ENCODE data around the gene CLEC1A.

Gene CLEC1A

GRCh38 chr12:10086387-10086786 lies 12.4 kb downstream of the CLEC1A start:
- no peak overlapping the region for H3K27ac ChIP-seq

GRCh38 chr12:10084733-10085132 lies 14.1 kb downstream of the CLEC1A start:
- H3K79me2 ChIP-seq (ENCODE audit: insufficient read depth, low read depth): no peaks in the 10 kb centered on the region
- no peak overlapping the region for H3K4me3 ChIP-seq (IDR thresholded peaks at IDR 0.05; ENCODE audit: insufficient read depth, low read depth, low read length)
- H3K36me3 ChIP-seq (ENCODE audit: insufficient read depth): no peaks in the 10 kb centered on the region
- no peak overlapping the region for H3K4me2 ChIP-seq
- H3K27ac ChIP-seq: no peak overlapping the region
- no peak for TF ChIP-seq CTCF (conservative IDR thresholded peaks at IDR 0.05; ENCODE audit: low read depth, low read length)
- peaks cover 10% of the 10 kb centered on the region for H3K4me1 ChIP-seq (ENCODE audit: low read depth, poor library complexity, severe bottlenecking)
- no peak overlapping the region for H2AFZ ChIP-seq (ENCODE audit: low read depth)
- no peaks in the 10 kb centered on the region for H3K27me3 ChIP-seq (ENCODE audit: insufficient read depth, low read depth)
- no peaks in the 10 kb centered on the region for H4K20me1 ChIP-seq (ENCODE audit: insufficient read depth)
- no peak overlapping the region for H3K9ac ChIP-seq

More at GRCh38 chr12:10086387-10086786, 12.4 kb downstream of the CLEC1A start:
- Histone ChIP-seq H3K79me2 (ENCODE audit: insufficient read depth, low read depth) (no peaks in the 10 kb centered on the region), H2AFZ (ENCODE audit: low read depth) (no peak overlapping the region), H3K36me3 (ENCODE audit: insufficient read depth) (no peaks in the 10 kb centered on the region), H3K4me1 (ENCODE audit: low read depth, poor library complexity, severe bottlenecking) (peaks cover 24% of the 10 kb centered on the region), H3K4me3 (IDR thresholded peaks at IDR 0.05; ENCODE audit: insufficient read depth, low read depth, low read length) (no peak overlapping the region), H3K27me3 (ENCODE audit: insufficient read depth, low read depth) (no peaks in the 10 kb centered on the region), H4K20me1 (ENCODE audit: insufficient read depth) (no peaks in the 10 kb centered on the region), H3K9ac (no peak overlapping the region), H3K4me2 (no peak overlapping the region)
- TF ChIP-seq CTCF (conservative IDR thresholded peaks at IDR 0.05; ENCODE audit: low read depth, low read length): no peak

GRCh38 chr12:10082117-10082874 lies 16.5 kb downstream of the CLEC1A start:
- Histone ChIP-seq H3K9ac (no peak overlapping the region), H4K20me1 (ENCODE audit: insufficient read depth) (no peaks in the 10 kb centered on the region), H3K4me2 (no peak overlapping the region), H2AFZ (ENCODE audit: low read depth) (no peak overlapping the region), H3K79me2 (ENCODE audit: insufficient read depth, low read depth) (no peaks in the 10 kb centered on the region), H3K27ac (no peak overlapping the region), H3K4me1 (ENCODE audit: low read depth, poor library complexity, severe bottlenecking) (peaks cover 7% of the 10 kb centered on the region), H3K27me3 (ENCODE audit: insufficient read depth, low read depth) (no peaks in the 10 kb centered on the region), H3K4me3 (IDR thresholded peaks at IDR 0.05; ENCODE audit: insufficient read depth, low read depth, low read length) (no peak overlapping the region), H3K36me3 (ENCODE audit: insufficient read depth) (no peaks in the 10 kb centered on the region)
- TF ChIP-seq CTCF (conservative IDR thresholded peaks at IDR 0.05; ENCODE audit: low read depth, low read length): no peak

GRCh38 chr12:10075451-10075850 lies 23.3 kb downstream of the CLEC1A start:
- Histone ChIP-seq H3K27ac (no peak overlapping the region), H3K36me3 (ENCODE audit: insufficient read depth) (no peaks in the 10 kb centered on the region), H4K20me1 (ENCODE audit: insufficient read depth) (no peaks in the 10 kb centered on the region), H3K9ac (no peak overlapping the region), H2AFZ (ENCODE audit: low read depth) (no peak overlapping the region), H3K4me2 (no peak overlapping the region), H3K79me2 (ENCODE audit: insufficient read depth, low read depth) (no peaks in the 10 kb centered on the region), H3K4me3 (IDR thresholded peaks at IDR 0.05; ENCODE audit: insufficient read depth, low read depth, low read length) (no peak overlapping the region), H3K27me3 (ENCODE audit: insufficient read depth, low read depth) (no peaks in the 10 kb centered on the region), H3K4me1 (ENCODE audit: low read depth, poor library complexity, severe bottlenecking) (peaks cover 5% of the 10 kb centered on the region)
- TF ChIP-seq CTCF (conservative IDR thresholded peaks at IDR 0.05; ENCODE audit: low read depth, low read length): no peak
